K562 (cell line): Measurements from ENCODE around the gene CTXN1. TPM values are rescaled to one million over a fixed set of nuclear protein-coding genes. Genes with fewer than 3 reads are reported as not detected.

Source experiments
- ARHGAP35 ChIP-seq: fragments of 450-650 bp; IDR thresholded peaks from 2 replicates; pipeline ENCODE4 v1.6.1; 2018; ENCODE audit not compliant: partially characterized antibody
- CHD1 ChIP-seq: fragments of 200-600 bp; sonication (generic); IDR thresholded peaks from one replicate; pipeline ENCODE4 v1.6.1; 2012; ENCODE audit warnings: mild to moderate bottlenecking, moderate library complexity, low read length, inconsistent platforms
- CTBP1 ChIP-seq: fragments of 450-650 bp; IDR thresholded peaks from 2 replicates; pipeline ENCODE4 v1.6.1; 2016; ENCODE audit warnings: borderline replicate concordance
- E2F6 ChIP-seq, 2 experiments: IDR thresholded peaks; 2 replicates each; pipeline ENCODE4 v1.6.1; 2011; ENCODE audit warnings: borderline replicate concordance in 1 of 2, control low read depth in 1 of 2, low read depth in 1 of 2, low read length in 1 of 2, mild to moderate bottlenecking in 1 of 2, mixed read lengths in 1 of 2, moderate library complexity in 1 of 2; ENCODE audit not compliant: insufficient read depth in 1 of 2, insufficient read length in 1 of 2, poor library complexity in 1 of 2, severe bottlenecking in 1 of 2; ENCODE audit errors: extremely low read depth in 1 of 2
- GABPB1 ChIP-seq: sonication (generic); formaldehyde crosslinking; IDR thresholded peaks from 2 replicates; pipeline ENCODE4 v1.8.0; 2022; ENCODE audit warnings: mild to moderate bottlenecking, missing genetic modification reagents
- GATAD2B ChIP-seq: fragments of 450-650 bp; IDR thresholded peaks from 2 replicates; pipeline ENCODE4 v1.6.1; 2017; ENCODE audit warnings: mild to moderate bottlenecking, borderline replicate concordance
- HMGXB4 ChIP-seq: sonication (generic); formaldehyde crosslinking; IDR thresholded peaks from 2 replicates; pipeline ENCODE4 v1.8.1; 2023; ENCODE audit warnings: mild to moderate bottlenecking, missing genetic modification reagents
- MBD2 ChIP-seq: sonication (generic); IDR thresholded peaks from 2 replicates; pipeline ENCODE4 v1.6.1; 2016; ENCODE audit warnings: low read depth, borderline replicate concordance
- MIER1 ChIP-seq: fragments of 450-650 bp; IDR thresholded peaks from 2 replicates; pipeline ENCODE4 v1.6.1; 2016; ENCODE audit warnings: antibody characterized with exemption, mild to moderate bottlenecking, low read depth
- NBN ChIP-seq: fragments of 450-650 bp; IDR thresholded peaks from 2 replicates; pipeline ENCODE4 v1.6.1; 2016; ENCODE audit warnings: low read depth, mild to moderate bottlenecking
- NR4A1 ChIP-seq, 2 experiments: fragments of 250-450 bp in 1 of 2; fragments of 450-650 bp in 1 of 2; sonication (Bioruptor Pico) in 1 of 2; IDR thresholded peaks; 2 replicates each; pipeline versions ENCODE4 v1.4.0 to v1.6.1; 2016 to 2020; ENCODE audit warnings: mild to moderate bottlenecking in 2 of 2, missing compliant biosample characterization in 1 of 2, missing genetic modification characterization in 1 of 2, moderate library complexity in 1 of 2
- PTTG1 ChIP-seq: fragments of 450-650 bp; IDR thresholded peaks from 2 replicates; pipeline ENCODE4 v1.6.1; 2016; ENCODE audit warnings: low read depth, mild to moderate bottlenecking, missing genetic modification characterization, missing compliant biosample characterization
- RREB1 ChIP-seq: fragments of 250-450 bp; sonication (Bioruptor Pico); IDR thresholded peaks from 2 replicates; pipeline ENCODE4 v1.4.0; 2020
- TAF15 ChIP-seq: fragments of 200-400 bp; formaldehyde crosslinking; IDR thresholded peaks from 2 replicates; pipeline ENCODE4 v1.6.1; 2017; ENCODE audit warnings: mild to moderate bottlenecking, low read depth, low read length, moderate library complexity
- ZFP1 ChIP-seq: fragments of 450-650 bp; formaldehyde crosslinking; IDR thresholded peaks from 2 replicates; pipeline ENCODE4 v1.4.0; 2020; ENCODE audit warnings: mild to moderate bottlenecking, mixed read lengths
- ZNF143 ChIP-seq: sonication (generic); formaldehyde crosslinking; IDR thresholded peaks from 2 replicates; pipeline ENCODE4 v1.9.0; 2022; ENCODE audit warnings: mild to moderate bottlenecking, missing genetic modification reagents
- ZNF146 ChIP-seq: IDR thresholded peaks from one replicate; pipeline ENCODE4 v1.6.1; 2018; ENCODE audit warnings: missing compliant biosample characterization; ENCODE audit not compliant: unreplicated experiment
- ZNF23 ChIP-seq: fragments of 250-450 bp; sonication (Bioruptor Pico); IDR thresholded peaks from 2 replicates; pipeline ENCODE4 v1.4.0; 2020; ENCODE audit warnings: mild to moderate bottlenecking
- ZNF75A ChIP-seq: fragments of 450-650 bp; formaldehyde crosslinking; IDR thresholded peaks from 2 replicates; pipeline ENCODE4 v1.4.0; 2020; ENCODE audit warnings: mild to moderate bottlenecking
- polyA plus RNA-seq, 8 experiments: library from polyadenylated mRNA; depleted of rRNA in 4 of 8; stranded (reverse) in 5 of 8; unstranded in 3 of 8; fragments of >200 nt; fragmentation: Nextera tagmentation in 2 of 8; fragmentation: Illumina TruSeq in 1 of 8; extraction: Ambion mirVana in 2 of 8; extraction: Trizol in 1 of 8; gene quantifications; 2 replicates each; pipeline versions ENCODE4 v1.2.1 to v1.2.3, GENCODE V29; 2011 to 2014; ENCODE audit warnings: inconsistent platforms in 1 of 8, missing spikeins in 1 of 8
- total RNA-seq, 7 experiments: library from RNA; depleted of rRNA in 6 of 7; stranded (reverse); fragments of >200 nt in 6 of 7; fragmentation: Illumina TruSeq in 2 of 7; extraction: Trizol in 2 of 7; gene quantifications; 2 replicates each; pipeline versions ENCODE4 v1.2.1 to v1.2.3, GENCODE V29; 2011 to 2021; ENCODE audit warnings: low replicate concordance in 1 of 7

The CTXN1 gene
- total and polyA plus RNA-seq, 9 of the 15 experiments (the other 6 are each of a cell fraction or from before 2014, with no cell fraction given): 0.15 to 37.4 (median 1.8) TPM; not detected in 2

GRCh38 chr19:7919610-7920518, 6.1 kb downstream of the CTXN1 start, which contains the start of gene SNAPC2 (continued):
- TF ChIP-seq NR4A1 (CRISPR knock-in tag; IDR thresholded peaks at IDR 0.05) (no peak), NR4A1 (tag; IDR thresholded peaks at IDR 0.05) (no peak), MIER1 (0 out of 2 replicates have a peak, but pooled peaks have one; percentile 63), CTBP1 (peak; percentile 95), ARHGAP35 (no peak), GATAD2B (no peak; the same call in 1 of the 2 replicates), ZNF23 (no peak), PTTG1 (tag) (no peak), TAF15 (no peak), ZNF75A (CRISPR knock-in tag) (no peak), GABPB1 (no peak), ZFP1 (no peak), RREB1 (CRISPR knock-in tag) (no peak), MBD2 (peak; percentile 14; the same call in 1 of the 2 replicates), NBN (no peak), ZNF146 (no peak), HMGXB4 (CRISPR knock-in tag) (0 out of 2 replicates have a peak, but pooled peaks have one; percentile 25), E2F6 (IDR thresholded peaks at IDR 0.05; ENCODE audit: borderline replicate concordance in 1 of 2, extremely low read depth in 1 of 2, insufficient read depth in 1 of 2, insufficient read length in 1 of 2, low read depth in 1 of 2, low read length in 1 of 2, poor library complexity in 1 of 2, severe bottlenecking in 1 of 2) (peak; percentile 33 to 53), CHD1 (no peak), ZNF143 (CRISPR knock-in tag) (no peak)
